GM19328 (cell line): Measurements from ENCODE around the gene NUBP1.

Source experiments
- ATAC-seq: cut with Tn5 transposase; IDR thresholded peaks from one replicate; pipeline ENCODE4 v1.9.1; 2021; ENCODE audit warnings: mild to moderate bottlenecking, moderate library complexity; ENCODE audit not compliant: unreplicated experiment

The NUBP1 gene

GRCh38 chr16:10799736-10800135, 56.1 kb downstream of the NUBP1 start:
- no peak for ATAC-seq

GRCh38 chr16:10805334-10805733, 61.7 kb downstream of the NUBP1 start:
- no peak for ATAC-seq

GRCh38 chr16:10806698-10807097, 63.1 kb downstream of the NUBP1 start:
- no peak for ATAC-seq

- no peak for ATAC-seq
These were observed 64.6 kb downstream of the NUBP1 start for GRCh38 chr16:10808218-10808617.

- no peak for ATAC-seq
These were observed 65.2 kb downstream of the NUBP1 start for GRCh38 chr16:10808850-10809249.

- ATAC-seq, result no peak
These were observed 66.1 kb downstream of the NUBP1 start for GRCh38 chr16:10809706-10810105.

GRCh38 chr16:10812312-10813098, 68.9 kb downstream of the NUBP1 start:
- ATAC-seq, result no peak

GRCh38 chr16:10813099-10813455, 69.4 kb downstream of the NUBP1 start:
- ATAC-seq, result no peak

GRCh38 chr16:10817514-10817913, 73.9 kb downstream of the NUBP1 start:
- no peak for ATAC-seq

- no peak for ATAC-seq
These were observed 74.6 kb downstream of the NUBP1 start, which contains the start of gene TVP23A for GRCh38 chr16:10817963-10818941. TSS of gene TVP23A (minus strand) at chr16:10818794. CDS start at chr16:10818493, 301 bp downstream.
